Bronchial epithelial cell (primary cell): ENCODE data around the gene BCDIN3D. TPM values are rescaled to one million over a fixed set of nuclear protein-coding genes. Genes with fewer than 3 reads are reported as not detected.

ENCODE experiments used
- DNase-seq: peaks from one replicate; pipeline ENCODE4 v3.0.0-alpha.2; 2010; ENCODE audit warnings: low read depth
- FAIRE-seq: peaks from 2 replicates; lab custom pipeline; 2011; peaks lifted over from hg19 to GRCh38; lab: Jason Lieb, UNC
- H3K27me3 ChIP-seq: 2 replicates; pipeline ENCODE4 v1.5.1; 2011; ENCODE audit warnings: low read length; ENCODE audit not compliant: control insufficient read depth, insufficient read depth
- H3K36me3 ChIP-seq: 2 replicates; pipeline ENCODE4 v1.5.1; 2011; ENCODE audit warnings: low read length; ENCODE audit not compliant: control insufficient read depth, insufficient read depth
- H3K4me3 ChIP-seq: 2 replicates; pipeline ENCODE4 v1.5.1; 2011; ENCODE audit warnings: mild to moderate bottlenecking, low read depth, low read length, control low read depth
- CTCF ChIP-seq: IDR thresholded peaks from 2 replicates; pipeline ENCODE4 v1.5.1; 2011; ENCODE audit warnings: mild to moderate bottlenecking, moderate library complexity, low read length, control low read depth, inconsistent platforms; ENCODE audit not compliant: insufficient read depth, severe bottlenecking
- total RNA-seq: library from RNA; depleted of rRNA; stranded (reverse); fragments of >200 nt; gene quantifications from 2 replicates; pipeline ENCODE4 v1.2.1, GENCODE V29; 2014

BCDIN3D gene
- total RNA-seq, 1 donor from 2014 or later = 7.4 TPM

GRCh38 chr12:49790741-49791555 is 52.0 kb downstream of the BCDIN3D start:
- Histone ChIP-seq H3K27me3 (no peaks in the 10 kb centered on the region), H3K4me3 (no peak overlapping the region), H3K36me3 (peaks cover 5% of the 10 kb centered on the region)
- no peak for FAIRE-seq
- TF ChIP-seq CTCF = no peak
- no peak for DNase-seq

- DNase-seq = no peak
- FAIRE-seq = no peak
- Histone ChIP-seq H3K36me3 (peaks cover 5% of the 10 kb centered on the region), H3K27me3 (no peaks in the 10 kb centered on the region), H3K4me3 (no peak overlapping the region)
- TF ChIP-seq CTCF = no peak
These were observed 52.9 kb downstream of the BCDIN3D start for GRCh38 chr12:49789992-49790391.

- FAIRE-seq (no peak), DNase-seq (no peak)
- no peak for TF ChIP-seq CTCF
- peaks cover 5% of the 10 kb centered on the region for H3K36me3 ChIP-seq
- no peaks in the 10 kb centered on the region for H3K27me3 ChIP-seq
- no peak overlapping the region for H3K4me3 ChIP-seq
These were observed 55.2 kb downstream of the BCDIN3D start for GRCh38 chr12:49787672-49788071.

Other genes starting within 250 kb of the BCDIN3D start
- 0.13 and 0.26 TPM in 2 replicates for gene FAM186B, start 237.5 kb downstream of the BCDIN3D start, total RNA-seq
- 16.3 and 21.4 TPM in 2 replicates for gene PRPF40B, start 219.5 kb downstream of the BCDIN3D start, total RNA-seq
- 2.2 and 2.6 TPM in 2 replicates for gene FMNL3, start 135.7 kb downstream of the BCDIN3D start, total RNA-seq
- gene TMBIM6, start 101.5 kb downstream of the BCDIN3D start, total RNA-seq = 570 and 818 TPM in 2 replicates
- gene NCKAP5L, start 14.7 kb downstream of the BCDIN3D start, total RNA-seq = 3.1 and 3.7 TPM in 2 replicates
- 0.53 TPM in 1 of 2 replicates, not detected in the other for gene FAIM2, start 60.8 kb upstream of the BCDIN3D start, total RNA-seq
- not detected in 2 replicates for gene AQP2, start 107.6 kb upstream of the BCDIN3D start, total RNA-seq
- 1.3 and 9.9 TPM in 2 replicates for gene AQP5, start 118.8 kb upstream of the BCDIN3D start, total RNA-seq
- under 0.01 TPM in 1 of 2 replicates, not detected in the other for gene AQP6, start 129.8 kb upstream of the BCDIN3D start, total RNA-seq
- gene RACGAP1, start 182.4 kb upstream of the BCDIN3D start, total RNA-seq = 9.6 and 11.3 TPM in 2 replicates
- gene ASIC1, start 214.5 kb upstream of the BCDIN3D start, total RNA-seq = 1.3 and 1.4 TPM in 2 replicates
- 24.2 and 27.9 TPM in 2 replicates for gene SMARCD1, start 242.2 kb upstream of the BCDIN3D start, total RNA-seq